Measurements from ENCODE around the gene SYT4. TPM values are rescaled to one million over a fixed set of nuclear protein-coding genes. Genes with fewer than 3 reads are reported as not detected.

The SYT4 gene
- total and polyA plus RNA-seq, 2 of the 4 experiments (the other 2 are of a cell fraction): not detected

- Histone ChIP-seq H3K36me3 (ENCODE audit: control insufficient read depth, insufficient read depth, low read length) (no peaks in the 10 kb centered on the region), H2BK20ac (ENCODE audit: low read depth, low read length) (no peak overlapping the region), H3K4me1 (ENCODE audit: control insufficient read depth, insufficient read depth, low read length) (no peaks in the 10 kb centered on the region), H3K4me2 (ENCODE audit: low read depth, low read length) (no peak overlapping the region), H3K9ac (ENCODE audit: low read depth, low read length) (no peak overlapping the region), H3K9me1 (ENCODE audit: insufficient read depth, low read length) (no peaks in the 10 kb centered on the region), H4K5ac (ENCODE audit: low read depth, low read length) (no peak overlapping the region), H3K79me1 (ENCODE audit: low read depth in 1 of 2, low read length in 2 of 2) (no peaks in the 10 kb centered on the region), H3K27ac (ENCODE audit: insufficient read depth, low read length) (no peak overlapping the region), H4K8ac (ENCODE audit: low read depth in 2 of 2, low read length in 2 of 2) (no peak overlapping the region), H3K14ac (replicated peaks; ENCODE audit: low read depth, low read length) (no peak overlapping the region), H4K20me1 (ENCODE audit: insufficient read depth, low read length) (no peaks in the 10 kb centered on the region), H2AK5ac (ENCODE audit: low read depth, low read length) (no peak overlapping the region), H2BK120ac (ENCODE audit: low read depth, low read length) (no peak overlapping the region), H2AK9ac (replicated peaks; ENCODE audit: low read depth, low read length, poor library complexity) (no peak overlapping the region), H3K27me3 (ENCODE audit: control insufficient read depth, insufficient read depth, low read length) (no peaks in the 10 kb centered on the region), H3K56ac (ENCODE audit: extremely low read depth, insufficient read depth, low read length) (no peak overlapping the region), H3K4ac (ENCODE audit: low read depth, low read length) (no peak overlapping the region), H3K18ac (ENCODE audit: low read depth, low read length) (no peak overlapping the region), H2BK5ac (ENCODE audit: low read depth, low read length, poor library complexity, severe bottlenecking) (no peak overlapping the region), H2BK15ac (ENCODE audit: low read depth, low read length) (no peak overlapping the region), H3K4me3 (ENCODE audit: insufficient read depth, low read depth, low read length) (no peak overlapping the region), H3K9me3 (ENCODE audit: control insufficient read depth, insufficient read depth, low read length) (no peaks in the 10 kb centered on the region), H3K23ac (ENCODE audit: low read depth, low read length) (no peak overlapping the region), H2AFZ (replicated peaks; ENCODE audit: low read length, poor library complexity) (no peak overlapping the region), H4K91ac (ENCODE audit: insufficient read depth, low read depth, low read length) (no peak overlapping the region)
- TF ChIP-seq NFE2L2 (IDR thresholded peaks at IDR 0.05; ENCODE audit: low read depth, low read length) (no peak), MAFK (IDR thresholded peaks at IDR 0.05; ENCODE audit: low read depth, low read length) (no peak), FOS (IDR thresholded peaks at IDR 0.05; ENCODE audit: low read depth, low read length) (no peak), CHD1 (IDR thresholded peaks at IDR 0.05; ENCODE audit: low read depth, low read length) (no peak), MXI1 (IDR thresholded peaks at IDR 0.05; ENCODE audit: borderline replicate concordance, low read depth, low read length) (no peak), RFX5 (IDR thresholded peaks at IDR 0.05; ENCODE audit: low read depth, low read length) (no peak), RAD21 (IDR thresholded peaks at IDR 0.05; ENCODE audit: low read length) (no peak), CTCF (conservative IDR thresholded peaks at IDR 0.05; ENCODE audit: low read depth, low read length) (no peak), CEBPB (IDR thresholded peaks at IDR 0.05; ENCODE audit: low read depth, low read length) (no peak)
- no CpG with 5 or more reads among the region's 6 CpGs for WGBS, 2 experiments (ENCODE audit: extremely low coverage in 2 of 2, insufficient read length in 1 of 2)
- POLR2A ChIA-PET (ENCODE audit: unreplicated experiment): no interaction called here
- CTCF ChIA-PET: no interaction called here
- dilution Hi-C loops (cut with HindIII; ENCODE audit: low sequenced_read_pairs, unreplicated experiment): no loop called here
- in situ Hi-C loops (cut with MboI; ENCODE audit: low sequenced_read_pairs): loop anchor here (10.0 to 25.0 kb wide), 2 partner anchors 92 to 1164 kb away; no protein-coding TSS in a partner anchor
- intact Hi-C loops (cut with micrococcal nuclease): no loop called here
- no TSS peak for BruUV-seq (replicated peaks)
- no peak for ATAC-seq (ENCODE audit: low read depth)
- DNase-seq: no peak
These were observed 1.9 kb upstream of the SYT4 start for GRCh38 chr18:43279015-43279744.
